NCI-H510A (cell line): ENCODE results near the gene SMC5.
"Not testable (repeated sequence)": the region's sequence is repeated elsewhere in the genome, so short reads cannot be mapped to it uniquely, and the experiment has no call there.

Experiments used
- DNase-seq: peaks from one replicate; lab custom pipeline; 2025; lab: John Stamatoyannopoulos, UW

SMC5 gene

DNA sequence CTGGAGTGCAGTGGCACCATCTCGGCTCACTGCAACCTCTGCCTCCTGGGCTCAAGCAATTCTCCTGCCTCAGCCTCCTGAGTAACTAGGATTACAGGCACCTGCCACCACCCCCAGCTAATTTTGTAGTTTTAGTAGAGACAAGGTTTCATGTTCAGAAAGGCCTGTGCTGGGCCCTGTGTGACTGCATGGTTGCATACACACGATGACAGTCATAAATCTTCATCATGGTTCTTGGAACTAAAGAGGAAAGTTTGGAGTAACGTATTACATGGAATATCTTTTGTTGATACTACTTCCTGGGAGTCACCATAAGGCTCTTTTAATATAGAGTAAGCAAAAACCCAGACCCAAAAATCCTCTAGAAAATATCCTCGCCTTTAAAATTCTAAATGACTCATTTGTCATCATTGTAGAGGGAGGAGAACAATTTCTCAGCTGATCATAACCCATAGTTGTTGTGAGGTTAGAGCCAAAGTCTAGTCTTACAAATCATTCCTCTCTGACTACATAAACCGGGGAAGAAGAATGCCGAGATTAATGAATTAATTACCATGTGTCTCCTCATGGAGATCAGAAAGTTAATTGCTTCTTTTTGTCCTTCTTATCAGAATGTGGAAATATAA, 108.6 kb downstream of the SMC5 start:
- DNase-seq: no peak

DNA sequence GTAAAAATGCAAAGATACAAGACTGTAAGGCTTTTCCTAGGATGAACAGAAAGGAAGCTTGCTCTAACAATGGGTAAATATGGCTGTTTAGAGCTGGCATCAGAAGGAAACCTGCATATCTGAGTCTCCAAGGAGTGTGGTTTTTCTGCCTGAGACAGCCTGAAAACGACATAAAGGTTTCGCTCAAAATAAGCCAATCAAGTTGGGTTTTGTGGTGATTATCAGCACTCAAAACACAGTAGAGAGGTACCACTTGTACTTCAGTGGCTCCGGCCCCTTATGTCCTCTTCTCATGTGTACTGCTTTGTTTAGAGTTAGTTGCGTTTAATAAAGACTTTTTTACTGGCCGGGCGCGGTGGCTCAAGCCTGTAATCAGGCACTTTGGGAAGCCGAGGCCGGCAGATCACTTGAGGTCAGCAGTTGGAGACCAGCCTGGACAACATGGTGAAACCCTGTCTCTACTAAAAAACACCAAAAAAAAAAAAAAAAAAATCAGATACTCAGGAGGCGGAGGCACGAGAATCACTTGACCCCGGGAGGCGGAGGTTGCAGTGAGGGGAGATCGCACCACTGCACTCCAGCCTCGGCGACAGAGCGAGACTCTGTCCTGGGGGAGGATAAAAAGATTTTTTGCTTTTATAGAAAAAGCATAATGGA, 116.3 kb downstream of the SMC5 start:
- DNase-seq: no peak

DNA sequence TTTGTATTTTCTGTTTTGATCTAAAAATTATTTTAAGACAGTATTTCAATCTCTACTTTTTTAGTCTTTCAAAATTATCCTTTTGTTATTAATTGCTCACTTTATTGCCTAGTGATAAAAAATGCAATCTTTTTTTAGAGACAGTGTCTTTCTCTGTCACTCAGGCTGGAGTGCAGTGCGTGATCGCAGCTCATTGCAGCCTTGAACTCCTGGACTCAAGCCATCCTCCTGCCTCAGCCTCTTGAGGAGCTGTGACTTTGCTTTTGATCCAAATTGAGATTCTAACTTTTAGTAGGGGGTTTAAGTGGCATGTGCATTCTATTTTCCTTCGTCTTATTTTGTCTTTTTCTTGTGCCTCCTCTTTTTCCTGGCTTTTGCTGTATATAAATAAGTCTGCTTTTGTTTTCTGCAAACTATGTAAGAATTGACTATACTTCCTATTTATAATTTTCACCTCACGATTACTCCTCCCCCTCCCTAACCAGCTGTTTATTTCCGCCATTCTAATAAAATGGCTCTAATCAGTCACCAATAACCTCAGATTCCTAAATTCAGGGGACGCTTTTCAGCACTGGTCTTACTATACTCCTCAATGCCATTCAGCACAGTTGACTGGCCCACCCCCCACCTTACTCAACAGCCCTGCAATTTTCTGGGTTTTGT, 123.4 kb downstream of the SMC5 start:
- DNase-seq: no peak

DNA sequence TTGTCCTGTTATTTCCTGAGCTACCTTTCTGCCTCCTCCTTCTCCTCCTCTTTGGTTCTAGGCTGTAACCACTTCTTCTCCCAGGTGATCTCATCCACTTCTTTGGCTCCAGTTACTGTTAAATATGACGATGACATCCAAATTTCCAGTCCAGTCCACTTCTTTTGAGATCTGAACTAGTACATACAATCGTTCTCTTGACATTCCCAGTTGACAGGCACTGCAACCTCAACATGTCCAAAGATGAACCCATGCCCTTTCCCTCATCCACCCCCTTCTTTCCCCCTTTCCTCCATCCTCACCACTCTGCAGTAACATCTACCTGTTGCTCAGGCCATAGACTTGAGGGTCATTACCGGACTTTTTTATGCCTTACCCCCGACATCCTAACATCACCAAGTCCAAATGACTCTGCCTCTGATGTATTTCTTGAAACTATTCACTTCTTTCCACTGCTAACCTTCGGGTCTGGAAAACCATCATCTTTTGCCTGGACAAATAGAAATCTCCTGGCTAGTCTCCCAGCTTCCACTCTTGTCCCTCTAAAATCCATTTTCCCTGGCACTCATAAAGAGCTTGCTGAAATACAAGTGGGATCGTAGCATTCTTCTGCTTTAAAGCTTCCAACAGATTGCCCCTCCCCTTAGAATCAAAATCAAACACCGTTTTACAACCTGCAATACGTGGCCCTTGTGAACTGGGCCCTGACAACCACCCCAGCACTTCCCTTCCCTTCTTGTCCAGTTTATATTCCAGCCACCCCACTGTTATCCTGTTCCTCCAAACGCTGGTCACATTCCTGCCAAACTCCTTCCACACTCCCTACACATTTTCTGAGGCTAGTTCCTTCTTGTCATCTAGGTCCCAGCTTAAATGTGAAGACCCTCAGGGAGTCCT, 124.2 kb downstream of the SMC5 start:
- no peak for DNase-seq

DNA sequence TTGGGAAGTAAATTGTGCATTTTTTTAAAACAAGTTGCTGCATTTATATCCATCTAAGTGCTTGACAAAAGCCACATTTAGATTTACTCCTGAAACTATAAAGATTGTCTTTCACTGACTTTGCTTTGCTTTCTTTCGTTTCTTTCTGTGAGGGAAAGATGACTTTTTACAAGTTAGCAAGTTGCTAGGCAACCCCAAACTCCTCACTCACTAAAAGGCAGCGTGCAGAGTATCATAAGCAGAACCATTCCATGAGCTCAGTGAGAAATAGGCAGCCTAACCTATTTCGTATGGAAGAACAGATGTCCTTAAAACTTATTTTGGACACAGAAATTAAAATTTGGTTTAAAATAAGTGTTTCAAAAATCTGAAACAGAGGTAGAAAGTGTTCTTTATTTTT, 126.6 kb downstream of the SMC5 start:
- DNase-seq: no peak

DNA sequence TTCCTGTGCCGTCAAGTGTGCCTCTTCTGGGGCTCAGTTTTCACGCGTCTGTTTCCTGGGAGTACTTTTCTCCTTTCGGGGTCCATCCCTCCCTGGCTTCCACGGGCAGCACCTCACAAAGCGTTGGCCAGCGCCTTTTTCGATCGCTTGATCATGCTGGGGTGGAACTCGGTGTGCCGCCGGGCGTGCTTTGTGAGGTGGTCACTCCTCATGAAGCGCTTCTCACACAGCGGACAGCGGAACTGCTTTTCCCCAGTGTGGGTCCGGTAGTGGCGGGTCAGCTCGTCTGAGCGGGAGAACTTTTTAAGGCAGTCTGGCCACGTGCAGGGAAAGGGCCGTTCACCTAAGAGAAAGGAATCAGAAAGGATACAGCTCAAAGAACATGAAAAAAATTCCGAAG, 128.9 kb downstream of the SMC5 start:
- no peak for DNase-seq

DNA sequence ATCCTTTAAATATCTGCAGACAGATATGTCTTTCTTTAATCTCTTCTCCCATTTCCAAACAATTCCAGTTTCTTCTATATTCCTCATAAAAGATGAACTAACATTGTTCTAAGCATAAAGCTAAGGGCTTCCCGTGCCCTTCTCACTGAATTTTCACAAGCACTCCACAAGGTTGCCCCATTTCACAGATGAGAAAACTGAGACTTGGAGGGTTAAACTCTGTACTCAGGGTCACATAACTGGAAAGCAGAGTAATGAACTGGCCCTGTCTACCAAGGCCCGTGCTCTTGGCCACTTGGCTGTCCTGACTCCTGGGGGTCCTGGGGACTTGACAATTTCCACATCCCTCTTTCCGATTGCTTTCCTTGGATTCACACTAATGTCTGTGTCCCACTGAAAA, 130.4 kb downstream of the SMC5 start:
- DNase-seq: no peak

DNA sequence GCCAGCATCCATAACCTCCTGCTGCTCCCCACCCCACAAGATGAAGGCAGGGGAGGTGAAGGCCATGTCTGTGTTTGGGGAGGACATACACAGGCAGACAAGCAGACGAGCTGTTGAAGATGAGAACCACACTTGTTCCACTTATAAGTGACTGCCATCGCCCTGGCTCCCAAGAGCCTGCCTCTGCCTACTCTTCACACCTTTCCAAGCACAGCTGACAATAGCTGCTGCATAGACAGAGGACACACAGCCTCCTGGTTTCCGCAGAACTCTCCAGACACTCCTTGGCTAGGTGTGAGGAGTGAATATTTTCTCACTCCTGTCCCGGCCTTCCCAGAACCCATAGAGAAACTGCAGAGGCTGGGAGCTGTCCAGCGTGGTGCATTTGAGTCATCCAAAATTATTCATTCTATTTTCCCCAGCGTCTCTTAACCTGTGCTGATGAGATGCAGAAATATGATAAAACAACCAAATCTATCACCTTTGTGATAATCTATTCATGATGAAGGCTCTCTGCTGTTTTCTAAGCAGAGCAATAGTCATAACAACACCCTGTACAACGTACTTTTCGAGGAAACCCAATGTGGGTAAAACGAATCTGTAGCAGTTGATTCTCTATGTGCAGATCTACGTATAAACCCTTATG, 131.0 kb downstream of the SMC5 start:
- no peak for DNase-seq

DNA sequence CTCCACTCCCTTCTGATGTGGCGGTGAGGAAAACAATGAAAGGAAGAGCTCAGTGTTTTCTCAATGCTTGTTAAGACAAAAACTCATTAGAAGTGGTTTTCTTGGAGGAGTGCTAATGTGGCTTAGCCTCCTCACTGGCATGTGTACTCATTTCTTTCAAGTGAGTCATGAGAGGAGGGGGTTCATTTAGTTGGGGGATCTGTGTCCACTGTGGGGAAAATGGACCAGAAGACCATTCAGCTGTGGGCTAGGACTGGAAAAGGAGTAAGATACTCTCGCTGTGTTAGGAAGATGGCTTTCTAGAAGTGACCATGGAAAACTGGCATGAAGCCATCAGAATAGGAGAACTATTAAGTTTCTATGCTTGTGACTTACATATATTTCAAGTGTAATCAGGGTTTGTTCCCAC, 132.2 kb downstream of the SMC5 start:
- no peak for DNase-seq

DNA sequence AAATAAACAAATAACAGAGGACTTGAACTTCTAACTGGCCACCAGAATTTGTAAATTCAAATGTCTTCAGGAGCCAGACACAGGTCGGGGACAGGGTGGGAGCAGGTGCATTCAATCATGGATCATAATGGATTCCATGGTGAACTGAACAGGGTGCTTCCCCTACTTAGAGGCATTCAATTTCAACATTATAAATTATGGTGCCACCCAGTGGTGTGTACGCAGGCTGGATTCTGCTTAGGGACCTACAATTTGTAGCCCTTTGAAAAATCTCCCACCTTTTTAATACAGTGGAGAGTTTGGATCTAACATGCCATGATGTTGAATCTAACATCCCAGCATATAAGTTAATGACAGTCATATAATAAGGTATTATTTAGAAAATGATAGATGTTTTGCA, 133.4 kb downstream of the SMC5 start:
- DNase-seq: no peak

DNA sequence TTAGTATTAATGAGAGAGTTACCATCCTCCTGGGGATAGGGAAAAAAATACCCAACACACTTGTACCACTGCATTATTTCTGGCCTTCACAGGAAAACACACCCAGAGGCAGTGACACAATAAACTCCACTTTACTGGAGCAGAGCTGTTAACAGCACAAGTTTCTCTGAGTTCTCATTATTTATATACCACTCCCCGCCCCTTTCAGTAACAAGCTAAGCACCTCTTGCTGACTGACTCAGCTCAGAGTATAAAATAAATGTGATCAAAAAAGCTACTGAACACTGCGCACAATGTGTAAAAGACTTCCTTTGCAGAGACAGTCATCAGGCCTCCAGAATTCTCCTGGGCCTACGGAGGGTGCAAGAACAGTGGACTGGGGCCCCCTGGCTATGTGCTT, 134.1 kb downstream of the SMC5 start:
- DNase-seq: no peak

DNA sequence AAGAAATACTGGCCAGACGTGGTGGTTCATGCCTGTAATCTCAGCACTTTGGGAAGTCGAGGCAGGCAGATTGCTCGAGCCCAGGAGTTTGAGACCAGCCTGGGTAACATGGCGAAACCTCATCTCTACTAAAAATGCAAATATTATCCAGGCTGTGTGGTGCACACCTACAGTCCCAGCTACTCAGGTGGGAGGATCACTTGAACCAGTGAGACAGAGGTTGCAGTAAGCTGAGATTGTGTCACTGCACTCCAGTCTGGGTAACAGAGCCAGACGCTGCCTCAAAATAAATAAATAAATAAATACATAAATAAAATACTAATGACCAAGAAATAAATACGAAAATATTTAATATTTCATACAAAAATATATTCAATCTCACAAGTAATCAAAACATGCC, 136.9 kb downstream of the SMC5 start:
- no peak for DNase-seq

DNA sequence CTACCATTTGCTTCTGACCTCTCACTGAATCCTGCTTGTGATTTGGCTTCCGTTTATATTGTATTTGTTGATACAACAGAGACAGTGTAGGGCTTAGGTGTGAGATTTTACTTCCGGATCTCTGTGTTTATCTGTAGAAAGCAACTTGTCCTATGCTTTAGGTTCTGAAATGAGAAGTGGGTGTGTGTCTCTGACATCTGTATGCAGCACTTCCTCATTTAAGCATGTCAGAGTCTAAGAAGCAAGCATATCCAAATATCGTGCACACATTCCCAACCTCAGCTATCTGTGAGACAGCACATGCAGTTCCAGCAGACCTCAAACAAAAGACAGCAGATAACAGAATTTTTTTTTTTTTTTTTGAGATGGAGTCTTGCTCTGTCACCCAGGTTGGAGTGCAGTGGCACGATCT, 139.4 kb downstream of the SMC5 start:
- no peak for DNase-seq

DNA sequence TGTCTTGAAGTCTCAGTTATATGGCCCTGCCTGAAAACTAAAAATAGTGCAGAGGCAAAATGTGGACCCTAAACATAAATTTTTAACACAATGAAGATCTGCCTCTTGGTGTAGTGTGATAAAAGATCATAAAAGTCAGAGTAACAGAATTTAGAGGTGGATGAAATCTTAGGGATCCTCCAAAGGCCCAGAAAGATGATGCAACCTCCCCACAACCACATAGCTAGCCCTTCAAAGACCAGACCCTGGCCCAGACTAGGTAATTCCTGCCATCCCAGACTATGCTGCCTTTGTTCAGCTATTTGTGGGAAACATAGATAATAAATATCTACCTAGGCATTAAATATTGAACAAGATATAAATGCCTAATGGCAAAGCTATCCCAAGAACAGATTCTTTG, 140.4 kb downstream of the SMC5 start:
- DNase-seq: no peak

DNA sequence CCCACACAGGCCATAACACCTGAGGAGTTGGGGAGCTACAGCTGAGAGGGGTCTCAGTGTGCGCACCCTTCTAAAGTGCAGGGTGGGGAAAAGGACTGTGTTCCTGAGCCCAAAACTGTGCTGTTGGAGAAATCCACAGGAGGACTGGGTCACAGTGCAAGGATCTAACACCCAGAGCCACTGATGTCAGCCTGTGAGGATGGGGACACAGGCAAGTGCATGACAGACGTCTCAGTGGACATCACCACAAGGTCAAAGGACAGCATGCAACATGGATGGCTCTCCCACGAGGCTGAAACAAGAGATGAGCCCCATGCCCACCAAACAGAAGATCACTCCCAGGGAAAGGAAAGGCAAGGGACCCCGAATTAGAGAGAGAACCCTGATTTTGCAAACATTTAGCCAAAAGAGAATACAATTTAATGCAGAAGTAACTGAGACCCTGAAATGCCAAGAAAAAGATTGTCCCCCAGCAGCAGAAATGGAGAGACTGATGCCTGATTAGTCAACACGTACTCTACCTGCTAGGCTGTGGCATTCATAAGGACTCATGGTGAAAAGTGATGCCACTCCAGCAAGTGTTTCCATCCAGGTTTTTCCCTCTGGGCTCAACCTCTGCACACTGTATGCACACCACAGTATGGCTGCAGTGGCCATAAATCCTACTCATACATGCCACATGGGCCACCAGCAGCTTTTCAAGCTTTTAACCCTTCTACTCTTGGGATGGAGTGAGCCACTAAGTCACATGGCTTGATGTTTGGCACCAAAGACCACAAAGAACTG, 141.5 kb downstream of the SMC5 start:
- no peak for DNase-seq

DNA sequence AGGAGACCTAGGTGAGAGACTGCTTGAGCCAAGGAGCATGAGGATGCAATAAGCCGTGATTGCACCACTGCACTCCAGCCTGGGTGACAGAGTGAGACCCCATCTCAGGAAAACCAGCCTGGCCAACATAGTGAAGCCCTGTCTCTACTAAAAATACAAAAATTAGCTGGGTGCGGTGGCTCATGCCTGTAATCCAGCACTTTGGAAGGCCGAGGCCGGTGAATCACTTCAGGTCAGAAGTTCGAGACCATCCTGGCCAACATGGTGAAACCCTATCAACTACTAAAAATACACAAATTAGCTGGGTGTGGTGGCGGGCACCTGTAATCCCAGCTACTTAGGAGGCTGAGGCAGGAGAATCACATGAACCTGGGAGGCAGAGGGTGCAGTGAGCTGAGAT, 142.5 kb downstream of the SMC5 start:
- DNase-seq: not testable (repeated sequence)

DNA sequence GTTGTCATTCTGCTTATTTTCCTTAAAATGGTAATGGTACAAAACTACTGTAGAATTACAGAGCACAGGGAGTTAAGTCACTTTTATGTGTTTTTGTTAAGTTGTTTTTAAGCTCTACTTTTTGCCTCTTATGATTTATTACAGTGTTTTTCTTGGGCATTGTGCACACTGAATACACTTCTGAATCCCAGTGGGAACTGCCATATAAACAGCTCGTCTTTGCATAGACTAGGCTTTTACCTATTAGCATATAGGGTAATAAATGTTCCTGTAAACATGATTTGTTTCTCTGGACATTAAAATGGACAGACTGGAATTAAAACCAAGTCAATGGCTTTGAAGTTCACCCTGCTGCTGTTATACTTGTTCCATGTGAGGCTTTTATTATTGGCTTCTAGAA, 143.4 kb downstream of the SMC5 start:
- DNase-seq: no peak

DNA sequence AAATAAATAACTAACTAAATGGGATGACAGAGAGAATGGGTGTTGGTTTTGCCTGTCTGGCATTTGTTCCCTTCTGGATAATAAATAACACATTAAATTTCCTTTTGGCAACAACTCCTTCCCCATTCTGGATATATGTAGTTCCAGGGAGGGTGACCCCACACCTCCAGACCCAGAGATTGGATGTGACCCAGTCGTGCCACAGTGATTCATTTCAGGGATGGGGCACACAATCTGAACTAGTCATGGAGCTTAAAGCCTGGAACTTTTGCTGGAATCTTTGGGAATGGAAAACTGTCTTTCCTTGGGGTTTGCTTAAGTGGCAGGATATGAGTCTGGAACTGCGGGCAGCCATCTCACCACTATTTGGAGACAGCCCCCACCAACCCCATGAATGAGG, 144.4 kb downstream of the SMC5 start:
- DNase-seq: no peak

DNA sequence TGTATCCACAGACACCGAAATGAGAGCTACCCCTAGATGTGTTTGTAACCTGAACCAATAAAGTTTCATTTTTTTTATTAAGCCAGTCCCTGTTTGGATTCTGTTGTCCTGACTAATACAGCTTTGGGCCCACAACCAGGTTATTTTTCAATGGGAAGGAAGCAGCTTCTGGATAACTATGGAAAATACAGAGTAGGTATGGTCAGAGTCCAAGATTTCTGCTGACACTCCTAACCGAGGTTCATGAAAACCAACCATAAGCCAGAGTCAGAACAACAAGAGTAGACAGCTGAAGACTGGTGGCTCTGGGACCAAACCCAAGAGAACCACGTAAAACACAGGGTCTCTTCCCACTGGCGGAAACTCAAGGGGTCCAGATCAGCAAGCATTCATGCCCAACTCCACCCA, 144.8 kb downstream of the SMC5 start:
- DNase-seq: no peak

DNA sequence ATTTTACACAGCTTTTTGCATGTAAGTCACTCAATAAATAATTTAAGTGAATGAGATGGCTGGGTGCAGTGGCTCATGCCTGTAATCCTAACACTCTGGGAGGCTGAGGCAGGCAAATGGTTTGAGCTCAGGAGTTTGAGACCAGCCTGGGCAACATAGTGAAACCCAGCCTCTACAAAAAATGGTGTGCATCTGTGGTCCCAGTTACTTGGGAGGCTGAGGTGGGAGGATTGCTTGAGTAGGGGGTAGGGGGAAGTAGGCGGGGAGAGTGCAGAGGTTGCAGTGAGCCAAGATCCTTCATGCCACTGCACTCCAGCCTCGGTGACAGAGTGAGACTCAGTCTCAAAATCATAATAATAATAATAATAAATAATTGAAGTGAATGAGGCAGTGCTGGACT, 145.5 kb downstream of the SMC5 start:
- no peak for DNase-seq
